Stimulated activated CD4-positive, alpha-beta T cell treated with anti-CD3 and anti-CD28 coated beads, Interleukin-2, amount 100 ng/mL, for 4 hours (primary cell): Measurements from ENCODE around the gene WDR62.

Experiments
- DNase-seq: peaks from one replicate; pipeline ENCODE4 v3.0.0-alpha.2; 2020; ENCODE audit warnings: low read depth

WDR62 gene

DNA sequence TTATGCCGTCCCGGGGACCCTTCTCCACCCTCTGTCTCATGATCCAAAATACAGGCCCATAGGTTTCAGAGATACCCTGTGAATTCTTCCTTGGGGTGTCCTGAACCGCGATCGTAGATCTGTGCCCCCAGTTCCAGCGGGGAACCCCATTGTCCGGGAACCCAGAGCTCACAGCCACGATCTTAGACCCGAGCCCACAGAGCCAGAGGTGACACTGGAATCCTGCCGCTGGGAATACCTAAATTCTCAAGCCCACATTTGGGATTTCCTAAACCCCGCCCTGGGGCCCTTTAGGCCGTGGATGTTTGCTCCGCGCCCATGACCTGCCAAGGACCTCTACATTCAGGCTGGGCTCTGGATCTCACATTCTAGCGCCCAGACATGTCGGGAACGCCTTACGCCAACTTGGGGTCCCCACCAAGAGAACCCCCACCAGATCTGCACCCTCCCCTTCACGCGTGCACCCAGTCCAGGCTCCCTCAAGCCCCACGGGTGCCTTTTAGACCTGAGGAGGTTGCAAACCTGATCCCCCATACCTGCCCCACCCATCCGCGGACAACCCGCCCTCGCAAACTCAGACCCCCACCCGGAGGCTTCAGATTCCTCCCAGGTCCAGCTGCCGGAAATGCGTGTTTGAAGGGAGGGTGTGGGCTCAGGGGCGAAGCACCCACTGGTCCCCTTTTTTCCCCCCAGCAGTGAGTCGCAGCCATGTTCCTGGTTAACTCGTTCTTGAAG lies 85.8 kb downstream of the WDR62 start:
- no peak for DNase-seq

DNA sequence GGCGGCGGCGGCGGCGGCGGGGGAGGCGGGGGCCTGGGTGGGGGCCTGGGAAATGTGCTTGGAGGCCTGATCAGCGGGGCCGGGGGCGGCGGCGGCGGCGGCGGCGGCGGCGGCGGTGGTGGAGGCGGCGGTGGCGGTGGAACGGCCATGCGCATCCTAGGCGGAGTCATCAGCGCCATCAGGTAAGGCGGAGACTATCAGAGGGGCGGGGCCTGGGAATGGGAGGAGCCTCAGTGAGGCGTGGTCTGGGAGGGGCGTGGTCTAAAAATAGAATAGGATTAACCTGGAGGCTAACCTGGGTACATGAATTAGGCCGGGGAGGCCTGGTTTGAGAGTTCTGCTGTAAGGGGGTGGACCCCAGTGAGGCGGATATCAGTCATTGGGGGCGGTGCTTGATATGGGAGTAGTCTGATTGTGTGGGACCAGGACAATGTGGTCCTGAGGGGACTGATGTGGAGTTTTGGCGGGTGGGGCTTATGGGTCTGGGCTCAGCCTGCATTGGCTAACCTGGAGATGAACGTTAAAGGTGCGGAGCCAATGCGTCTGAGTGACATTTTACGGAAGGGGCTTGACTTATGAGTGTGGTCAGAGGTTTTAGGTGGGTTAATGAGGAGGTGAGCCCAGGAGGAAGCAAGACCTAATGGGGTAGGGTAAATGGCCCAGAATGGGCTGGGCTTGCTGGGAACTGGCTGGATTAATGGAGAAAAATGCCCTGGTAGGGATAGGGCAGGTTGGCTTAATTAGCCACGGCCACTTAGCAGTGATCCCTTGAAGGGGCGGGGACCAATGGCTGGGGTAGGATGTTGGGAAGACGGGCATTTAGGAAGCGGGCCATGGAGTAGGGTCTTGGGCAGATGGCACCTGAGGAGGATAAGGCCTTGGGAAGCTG lies 86.6 kb downstream of the WDR62 start:
- peak; percentile 85 for DNase-seq

DNA sequence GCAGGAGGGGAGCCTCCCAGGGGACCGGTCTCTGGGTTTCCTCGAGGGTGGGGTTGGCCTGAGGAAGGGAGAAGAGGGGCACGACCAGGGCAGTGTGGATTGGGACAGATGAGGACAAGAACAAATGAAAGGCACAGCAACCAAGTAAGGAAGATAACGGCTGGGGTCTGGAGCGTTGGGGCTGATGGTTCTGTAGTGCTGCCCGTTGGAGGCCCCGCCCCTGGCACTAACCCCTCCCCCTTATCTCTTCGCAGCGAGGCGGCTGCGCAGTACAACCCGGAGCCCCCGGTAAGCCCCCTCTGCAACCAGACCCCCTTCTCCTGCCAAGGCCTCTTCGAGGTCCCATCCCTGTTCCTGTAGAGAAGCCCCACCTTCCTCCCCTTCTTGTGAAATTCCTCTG lies 87.3 kb downstream of the WDR62 start:
- no peak for DNase-seq

DNA sequence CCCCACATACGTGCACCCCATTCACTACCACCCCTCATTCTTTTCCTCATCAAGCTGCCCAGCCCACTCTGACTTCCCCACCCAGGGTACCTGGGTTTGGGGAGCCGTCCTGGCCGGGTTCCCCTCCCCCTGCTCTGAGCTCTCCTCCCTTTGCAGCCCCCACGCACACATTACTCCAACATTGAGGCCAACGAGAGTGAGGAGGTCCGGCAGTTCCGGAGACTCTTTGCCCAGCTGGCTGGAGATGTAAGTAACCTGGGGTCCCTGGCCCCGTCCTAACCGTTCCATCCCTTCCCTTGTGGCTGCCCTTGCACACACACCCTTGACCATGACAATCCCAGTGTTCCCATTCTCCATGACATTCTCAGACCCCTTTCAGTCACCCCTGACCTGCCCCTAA lies 87.8 kb downstream of the WDR62 start:
- DNase-seq = no peak

DNA sequence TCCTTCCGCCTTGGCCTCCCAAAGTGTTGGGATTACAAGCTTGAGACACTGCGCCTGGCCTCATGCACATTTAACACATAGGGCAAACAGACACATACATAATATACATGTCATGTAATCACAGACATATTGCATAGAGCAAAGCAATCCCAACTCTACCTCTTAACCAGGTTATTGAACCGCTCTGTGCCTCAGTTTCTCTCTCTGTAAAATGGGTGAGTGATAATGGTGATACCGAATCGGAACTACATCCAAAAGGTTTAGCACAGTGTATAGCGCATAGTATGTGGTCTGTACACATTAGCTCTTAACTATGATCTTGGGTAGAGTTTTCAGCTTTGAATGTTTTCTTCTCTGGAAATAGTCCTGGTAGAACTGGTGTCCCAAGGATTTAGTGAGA lies 89.9 kb downstream of the WDR62 start:
- DNase-seq = no peak

DNA sequence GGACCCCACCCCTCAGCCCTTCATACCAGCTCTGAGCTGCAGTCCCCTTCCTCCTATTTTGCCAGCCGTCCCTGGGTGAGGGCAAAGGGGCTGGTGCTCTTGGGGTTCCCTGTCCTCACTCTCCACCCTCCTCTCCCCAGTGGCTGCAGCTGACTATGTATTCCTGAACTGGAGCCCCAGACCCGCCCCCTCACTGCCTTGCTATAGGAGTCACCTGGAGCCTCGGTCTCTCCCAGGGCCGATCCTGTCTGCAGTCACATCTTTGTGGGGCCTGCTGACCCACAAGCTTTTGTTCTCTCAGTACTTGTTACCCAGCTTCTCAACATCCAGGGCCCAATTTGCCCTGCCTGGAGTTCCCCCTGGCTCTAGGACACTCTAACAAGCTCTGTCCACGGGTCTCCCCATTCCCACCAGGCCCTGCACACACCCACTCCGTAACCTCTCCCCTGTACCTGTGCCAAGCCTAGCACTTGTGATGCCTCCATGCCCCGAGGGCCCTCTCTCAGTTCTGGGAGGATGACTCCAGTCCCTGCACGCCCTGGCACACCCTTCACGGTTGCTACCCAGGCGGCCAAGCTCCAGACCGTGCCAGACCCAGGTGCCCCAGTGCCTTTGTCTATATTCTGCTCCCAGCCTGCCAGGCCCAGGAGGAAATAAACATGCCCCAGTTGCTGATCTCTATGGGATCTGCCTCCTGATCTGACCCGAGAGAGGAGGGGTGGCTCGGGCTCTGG lies 95.1 kb downstream of the WDR62 start:
- DNase-seq = no peak

DNA sequence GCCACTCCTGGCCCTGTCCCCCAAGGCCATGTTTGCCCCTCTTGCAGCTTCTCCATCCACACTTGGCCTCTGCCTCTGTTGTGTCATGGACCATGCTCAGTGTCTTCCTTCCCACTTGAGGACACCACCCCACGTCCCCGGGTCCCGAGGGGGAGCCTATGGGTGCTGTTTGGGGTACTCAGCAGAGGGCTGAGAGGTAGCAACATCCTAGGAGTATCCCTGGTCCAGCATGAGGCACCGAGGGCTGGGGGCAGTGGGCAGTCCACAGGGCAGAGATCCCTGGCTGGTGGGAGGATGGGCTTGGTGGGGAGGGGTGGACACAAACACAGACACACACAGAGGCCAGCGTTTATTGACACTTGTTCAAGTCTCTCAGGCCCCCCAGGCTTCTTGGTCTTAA lies 95.9 kb downstream of the WDR62 start:
- DNase-seq = no peak

DNA sequence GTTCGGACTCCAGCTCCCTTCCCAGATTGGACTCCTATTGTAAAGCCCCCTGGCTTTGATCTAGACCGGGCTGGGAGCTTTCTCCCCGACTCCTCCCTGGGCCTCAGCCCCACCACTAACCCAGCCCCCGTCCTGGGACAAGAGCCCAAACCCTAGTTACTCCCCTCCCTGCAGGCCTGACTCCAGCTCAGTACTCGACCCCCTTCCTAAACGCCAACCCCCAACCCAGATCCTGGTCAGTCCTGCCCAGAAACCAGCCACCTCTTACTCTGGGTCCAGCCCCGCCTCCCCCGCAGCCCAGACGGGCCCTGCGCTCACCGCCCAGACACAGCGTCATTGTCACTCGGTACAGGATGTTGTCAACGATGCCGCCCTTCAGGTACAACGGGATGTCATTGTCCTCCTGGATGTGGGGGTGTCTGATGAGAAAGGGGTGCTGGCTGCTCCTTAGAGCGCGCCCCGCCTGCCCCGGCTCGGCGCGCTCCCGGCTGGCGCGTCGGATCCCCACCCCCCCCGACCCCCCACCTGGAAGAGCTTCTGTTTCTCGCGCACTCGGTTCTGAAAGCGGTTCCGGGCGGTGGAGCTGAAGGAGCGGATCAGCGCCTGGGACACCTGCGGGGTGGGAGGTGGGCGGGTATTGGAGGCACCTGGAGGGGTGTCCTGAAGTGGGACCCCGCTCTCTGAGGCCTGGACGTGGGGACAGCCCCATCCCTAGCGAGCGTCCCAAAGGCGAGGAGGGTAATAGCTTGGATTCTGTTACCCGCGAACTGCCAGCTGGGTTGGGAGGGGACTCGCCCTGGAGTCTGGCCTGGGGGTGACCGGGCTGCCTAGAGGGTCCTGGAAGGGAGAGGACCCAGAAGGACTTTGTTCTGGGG lies 96.7 kb downstream of the WDR62 start:
- no peak for DNase-seq

DNA sequence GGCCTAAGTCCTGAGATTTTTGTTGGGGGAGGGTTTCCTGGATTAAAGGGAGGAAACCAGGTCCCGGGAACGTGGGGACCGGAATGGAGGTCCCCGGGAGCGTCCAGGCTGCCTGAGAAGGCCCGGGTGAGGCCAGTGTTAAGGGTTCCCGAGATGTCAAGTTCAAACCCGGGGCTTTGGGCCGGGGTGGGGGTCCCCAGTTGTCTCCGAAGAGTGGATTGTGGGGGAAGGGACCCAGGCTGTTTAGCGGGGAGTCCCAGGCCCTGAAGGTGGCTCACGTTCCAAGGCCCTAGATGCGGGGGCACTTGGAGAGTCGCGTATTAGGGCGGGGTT lies 97.3 kb downstream of the WDR62 start:
- no peak for DNase-seq

DNA sequence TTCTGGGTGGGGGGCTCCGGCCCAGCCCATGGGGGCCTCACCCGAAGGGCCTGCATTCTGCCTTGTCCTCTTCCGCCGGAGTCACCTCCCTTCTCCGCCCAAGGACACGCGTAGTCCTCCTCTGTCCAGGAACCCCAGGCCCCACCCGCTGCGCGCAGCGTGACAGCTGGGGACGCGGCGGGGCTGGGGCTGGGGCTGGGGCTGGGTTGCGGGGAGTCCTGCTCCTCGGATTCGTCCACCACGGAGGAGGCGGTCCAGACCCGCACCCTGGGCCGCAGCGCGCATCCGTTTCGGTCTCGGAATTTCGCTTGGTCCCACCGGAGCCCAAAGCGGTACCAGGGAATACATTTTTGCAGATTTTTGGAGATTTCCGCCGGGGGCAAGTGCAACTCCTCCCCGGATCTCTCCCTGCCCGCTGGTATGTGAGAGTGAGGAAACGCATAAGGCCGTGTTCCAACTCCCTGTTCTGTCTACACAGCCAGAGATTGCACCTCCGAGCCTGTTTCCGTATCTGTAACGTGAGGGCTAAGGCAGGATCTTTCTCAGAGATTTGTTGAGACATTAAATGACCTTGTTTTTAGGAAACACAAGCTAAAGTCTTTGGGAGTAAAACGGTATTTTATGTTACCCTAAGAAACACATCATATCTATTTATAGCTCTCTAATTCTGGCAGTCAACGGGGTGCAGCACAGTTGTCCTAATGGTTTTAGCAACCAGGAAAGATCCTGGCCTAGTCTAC lies 97.8 kb downstream of the WDR62 start, which contains the start of gene COX7A1:
Gene COX7A1, minus strand, starts transcription at position 96 of the 740 bp plus-strand sequence. Its CDS starts 40 bp downstream, at position 56.
- no peak for DNase-seq

DNA sequence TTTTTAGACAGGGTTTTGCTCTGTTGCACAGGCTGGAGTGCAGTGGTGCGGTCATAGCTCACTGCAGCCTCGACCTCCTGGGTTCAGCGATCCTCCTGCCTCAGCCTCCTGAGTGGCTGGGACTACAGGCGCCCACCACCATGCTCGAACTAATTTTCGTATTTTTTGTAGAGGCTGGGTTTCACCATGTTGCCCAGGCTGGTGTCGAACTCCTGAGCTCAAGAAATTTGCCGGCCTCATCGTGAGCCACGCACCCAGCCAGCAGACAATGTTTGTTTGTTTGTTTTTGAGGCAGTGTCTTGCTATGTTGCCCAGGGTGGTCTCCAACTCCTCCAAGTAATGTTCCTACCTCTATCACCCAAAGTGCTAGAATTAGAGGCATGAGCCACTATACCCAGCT lies 98.4 kb downstream of the WDR62 start:
- DNase-seq = no peak
